ENCODE data around the gene SLU7. TPM values are rescaled to one million over a fixed set of nuclear protein-coding genes. Genes with fewer than 3 reads are reported as not detected.

The SLU7 gene
- total RNA-seq, 1 experiment from 2014 or later, result 62.8 TPM

DNA sequence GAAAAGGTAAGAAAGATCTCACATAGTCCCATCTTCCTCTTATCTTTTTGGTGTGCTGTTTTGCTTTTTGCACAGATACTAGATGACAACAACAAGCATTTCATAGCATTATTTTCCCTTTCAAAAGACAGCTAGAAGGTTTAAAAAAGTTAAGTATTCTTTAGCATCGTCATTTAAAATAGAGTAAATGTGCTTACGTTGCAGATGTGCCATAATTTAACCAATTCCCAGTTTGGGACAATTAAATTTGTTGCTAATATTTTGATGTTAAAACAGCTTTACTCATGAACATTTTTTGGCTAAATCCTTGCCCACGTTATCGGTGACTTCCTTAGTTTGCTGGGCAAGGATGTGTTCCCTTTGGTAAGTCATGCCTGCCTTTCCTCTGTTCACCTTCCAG is 44.3 kb upstream of the SLU7 start:
- peaks cover 24% of the 10 kb centered on the region for H3K36me3 Mint-ChIP-seq (ENCODE audit: insufficient read depth, unreplicated experiment)
- TF ChIP-seq, protein P1, sequence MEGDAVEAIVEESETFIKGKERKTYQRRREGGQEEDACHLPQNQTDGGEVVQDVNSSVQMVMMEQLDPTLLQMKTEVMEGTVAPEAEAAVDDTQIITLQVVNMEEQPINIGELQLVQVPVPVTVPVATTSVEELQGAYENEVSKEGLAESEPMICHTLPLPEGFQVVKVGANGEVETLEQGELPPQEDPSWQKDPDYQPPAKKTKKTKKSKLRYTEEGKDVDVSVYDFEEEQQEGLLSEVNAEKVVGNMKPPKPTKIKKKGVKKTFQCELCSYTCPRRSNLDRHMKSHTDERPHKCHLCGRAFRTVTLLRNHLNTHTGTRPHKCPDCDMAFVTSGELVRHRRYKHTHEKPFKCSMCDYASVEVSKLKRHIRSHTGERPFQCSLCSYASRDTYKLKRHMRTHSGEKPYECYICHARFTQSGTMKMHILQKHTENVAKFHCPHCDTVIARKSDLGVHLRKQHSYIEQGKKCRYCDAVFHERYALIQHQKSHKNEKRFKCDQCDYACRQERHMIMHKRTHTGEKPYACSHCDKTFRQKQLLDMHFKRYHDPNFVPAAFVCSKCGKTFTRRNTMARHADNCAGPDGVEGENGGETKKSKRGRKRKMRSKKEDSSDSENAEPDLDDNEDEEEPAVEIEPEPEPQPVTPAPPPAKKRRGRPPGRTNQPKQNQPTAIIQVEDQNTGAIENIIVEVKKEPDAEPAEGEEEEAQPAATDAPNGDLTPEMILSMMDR (IDR thresholded peaks at IDR 0.05; ENCODE audit: unreplicated experiment), result no peak
- H3K4me1 Mint-ChIP-seq (ENCODE audit: low read depth, unreplicated experiment), result peaks cover 60% of the 10 kb centered on the region
- intact Hi-C loops (cut with micrococcal nuclease; ENCODE audit: unreplicated experiment), result no loop called here
- BruUV-seq (replicated peaks), result no TSS peak
- no peak overlapping the region for H3K27ac Mint-ChIP-seq (ENCODE audit: unreplicated experiment)
- H3K4me3 Mint-ChIP-seq (ENCODE audit: low read depth, unreplicated experiment), result no peak overlapping the region
- DNase-seq, result no peak
- CTCF ChIA-PET, result interaction anchor here (0.7 to 2.6 kb wide), 4 partner anchors 12 to 1554 kb away, joined by 3 to 15 read pairs (median 3); no protein-coding TSS in a partner anchor
- no peaks in the 10 kb centered on the region for H3K27me3 Mint-ChIP-seq (ENCODE audit: unreplicated experiment)
- no peaks in the 10 kb centered on the region for H3K9me3 Mint-ChIP-seq (ENCODE audit: low read depth, unreplicated experiment)

DNA sequence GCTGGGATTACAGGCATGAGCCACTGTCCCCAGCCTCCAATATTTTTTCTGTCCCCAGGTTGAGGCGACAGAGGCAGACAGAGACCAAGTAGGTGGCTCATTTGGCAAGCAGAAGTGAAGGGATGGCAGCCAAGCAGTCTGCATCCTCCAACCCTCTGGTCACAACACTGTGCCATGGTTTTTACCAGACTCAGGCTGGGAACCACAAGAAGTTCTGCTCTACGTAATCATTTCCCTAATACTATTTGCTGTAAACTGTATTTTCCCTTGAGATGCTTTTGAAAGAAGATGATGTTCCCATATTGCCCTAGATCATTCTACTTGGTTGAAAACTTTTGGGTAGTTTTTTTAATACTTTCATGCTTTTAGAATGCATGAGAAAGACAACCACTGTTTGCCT is 43.3 kb upstream of the SLU7 start:
- no TSS peak for BruUV-seq (replicated peaks)
- Mint-ChIP-seq H3K9me3 (ENCODE audit: low read depth, unreplicated experiment) (no peaks in the 10 kb centered on the region), H3K27me3 (ENCODE audit: unreplicated experiment) (no peaks in the 10 kb centered on the region), H3K4me1 (ENCODE audit: low read depth, unreplicated experiment) (peaks cover 49% of the 10 kb centered on the region), H3K27ac (ENCODE audit: unreplicated experiment) (no peak overlapping the region), H3K36me3 (ENCODE audit: insufficient read depth, unreplicated experiment) (peaks cover 14% of the 10 kb centered on the region), H3K4me3 (ENCODE audit: low read depth, unreplicated experiment) (no peak overlapping the region)
- intact Hi-C loops (cut with micrococcal nuclease; ENCODE audit: unreplicated experiment), result no loop called here
- DNase-seq, result no peak
- TF ChIP-seq, protein P1 (IDR thresholded peaks at IDR 0.05; ENCODE audit: unreplicated experiment), result no peak
- CTCF ChIA-PET, result no interaction called here

DNA sequence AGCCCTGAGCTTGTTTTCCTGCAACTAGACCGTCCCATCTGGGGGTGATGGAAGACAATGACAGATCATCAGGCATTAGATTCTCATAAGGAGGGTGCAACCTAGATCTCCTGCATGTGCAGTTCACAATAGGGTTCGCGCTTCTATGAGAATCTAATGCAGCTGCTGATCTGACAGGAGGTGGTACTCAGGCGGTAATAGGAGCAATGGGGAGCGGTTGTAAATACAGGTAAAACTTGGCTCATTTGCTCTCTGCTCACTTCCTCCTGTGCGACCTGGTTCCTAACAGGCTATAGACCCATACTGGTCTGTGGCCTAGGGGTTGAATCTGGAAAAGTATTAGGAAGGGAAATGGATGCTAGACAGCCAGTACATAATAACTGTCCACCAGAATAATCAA is 42.5 kb upstream of the SLU7 start:
- no peak for DNase-seq
- H3K27ac Mint-ChIP-seq (ENCODE audit: unreplicated experiment), result no peak overlapping the region
- intact Hi-C loops (cut with micrococcal nuclease; ENCODE audit: unreplicated experiment), result no loop called here
- H3K36me3 Mint-ChIP-seq (ENCODE audit: insufficient read depth, unreplicated experiment), result peaks cover 11% of the 10 kb centered on the region
- no peaks in the 10 kb centered on the region for H3K9me3 Mint-ChIP-seq (ENCODE audit: low read depth, unreplicated experiment)
- no peaks in the 10 kb centered on the region for H3K27me3 Mint-ChIP-seq (ENCODE audit: unreplicated experiment)
- no peak overlapping the region for H3K4me3 Mint-ChIP-seq (ENCODE audit: low read depth, unreplicated experiment)
- CTCF ChIA-PET, result no interaction called here
- TF ChIP-seq, protein P1 (IDR thresholded peaks at IDR 0.05; ENCODE audit: unreplicated experiment), result no peak
- H3K4me1 Mint-ChIP-seq (ENCODE audit: low read depth, unreplicated experiment), result peaks cover 42% of the 10 kb centered on the region
- no TSS peak for BruUV-seq (replicated peaks)

DNA sequence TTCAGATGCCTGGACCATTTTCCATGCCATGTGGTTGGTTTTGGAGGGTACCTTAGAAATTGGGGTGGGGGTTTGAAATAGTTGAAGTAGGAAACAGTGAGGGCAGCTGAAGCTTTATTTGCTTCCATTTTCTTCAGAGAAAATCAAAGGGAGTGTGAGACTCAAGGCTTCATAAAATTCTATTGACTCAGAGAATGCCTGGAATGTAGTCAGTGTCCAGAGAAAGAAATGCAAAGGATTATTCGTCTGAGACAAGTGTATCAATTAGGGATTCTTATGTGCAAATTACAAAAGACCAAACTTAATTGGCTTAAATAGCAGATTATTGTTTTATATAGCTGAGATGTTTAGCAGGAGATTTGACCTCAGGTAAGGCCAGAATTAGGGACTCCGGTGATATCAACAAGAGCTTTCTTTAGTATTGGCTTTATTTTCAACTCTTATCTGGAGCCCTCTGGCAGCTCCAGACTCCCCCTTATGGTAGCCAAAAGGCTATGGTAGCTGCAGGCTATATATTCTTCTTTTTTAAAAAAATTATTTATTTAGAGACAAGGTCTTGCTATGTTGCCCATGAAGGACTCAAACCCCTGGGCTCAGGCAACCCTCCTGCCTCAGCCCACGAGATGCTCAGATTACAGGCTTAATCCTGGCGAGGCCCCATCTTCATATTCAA is 41.6 kb upstream of the SLU7 start:
- no peak overlapping the region for H3K27ac Mint-ChIP-seq (ENCODE audit: unreplicated experiment)
- intact Hi-C loops (cut with micrococcal nuclease; ENCODE audit: unreplicated experiment), result loop anchor here (1.0 kb wide), 1 partner anchor 21 kb away; no protein-coding TSS in a partner anchor
- H3K9me3 Mint-ChIP-seq (ENCODE audit: low read depth, unreplicated experiment), result no peaks in the 10 kb centered on the region
- TF ChIP-seq, protein P1 (IDR thresholded peaks at IDR 0.05; ENCODE audit: unreplicated experiment), result no peak
- BruUV-seq (replicated peaks), result no TSS peak
- no peaks in the 10 kb centered on the region for H3K27me3 Mint-ChIP-seq (ENCODE audit: unreplicated experiment)
- DNase-seq, result no peak
- H3K4me1 Mint-ChIP-seq (ENCODE audit: low read depth, unreplicated experiment), result peaks cover 33% of the 10 kb centered on the region
- CTCF ChIA-PET, result interaction anchor here (2.9 kb wide), 1 partner anchor 22 kb away, joined by 25 read pairs; no protein-coding TSS in a partner anchor
- no peak overlapping the region for H3K4me3 Mint-ChIP-seq (ENCODE audit: low read depth, unreplicated experiment)
- H3K36me3 Mint-ChIP-seq (ENCODE audit: insufficient read depth, unreplicated experiment), result peaks cover 10% of the 10 kb centered on the region

Measured in Calu3 (cell line).